ENCODE data around the gene PPDPF.

The PPDPF gene

DNA sequence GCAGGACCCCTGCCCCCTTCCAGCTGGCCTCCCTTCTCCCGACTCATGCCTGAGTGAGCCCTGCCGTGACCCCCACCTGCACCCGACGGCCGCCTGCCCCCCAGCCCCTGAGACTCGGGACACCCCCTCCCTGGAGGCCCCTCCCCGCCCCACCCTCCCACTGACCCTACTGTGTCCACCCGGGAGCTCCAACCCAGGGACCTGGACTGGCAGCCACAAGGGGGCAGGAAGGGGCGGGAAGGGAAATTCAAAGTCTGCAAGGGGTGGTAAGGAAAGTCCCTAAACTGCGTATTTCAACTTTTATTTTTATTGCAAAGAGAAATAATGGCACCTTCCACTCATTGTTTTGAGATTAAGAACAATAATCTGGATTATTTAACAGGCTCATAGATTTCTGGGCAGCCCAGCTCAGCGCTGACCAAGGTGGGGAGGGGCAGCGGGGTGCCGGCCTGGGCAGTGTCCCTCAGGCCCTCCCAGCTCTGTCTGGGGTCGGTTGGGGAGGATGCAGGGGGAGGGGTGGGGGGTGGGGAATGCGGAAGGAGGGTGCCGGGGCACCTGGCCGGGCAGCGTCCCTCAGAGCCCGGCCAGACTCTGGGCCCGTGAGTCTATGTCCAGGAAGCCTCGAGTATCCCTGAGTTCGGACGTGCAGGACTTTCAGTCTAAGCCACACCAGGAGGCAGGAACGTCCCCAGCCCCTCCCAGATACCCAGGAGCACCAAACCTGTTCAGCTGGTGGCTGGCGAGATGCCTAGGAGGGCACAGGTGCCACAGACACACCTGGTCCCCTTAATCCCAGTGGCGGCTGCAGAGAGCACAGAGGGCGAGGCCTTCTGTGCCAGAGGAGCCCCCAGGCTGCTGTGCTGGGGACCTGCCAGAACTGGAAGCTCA lies 17.9 kb downstream of the PPDPF start:
- DNase-seq (ENCODE audit: low spot score) = no peak

DNA sequence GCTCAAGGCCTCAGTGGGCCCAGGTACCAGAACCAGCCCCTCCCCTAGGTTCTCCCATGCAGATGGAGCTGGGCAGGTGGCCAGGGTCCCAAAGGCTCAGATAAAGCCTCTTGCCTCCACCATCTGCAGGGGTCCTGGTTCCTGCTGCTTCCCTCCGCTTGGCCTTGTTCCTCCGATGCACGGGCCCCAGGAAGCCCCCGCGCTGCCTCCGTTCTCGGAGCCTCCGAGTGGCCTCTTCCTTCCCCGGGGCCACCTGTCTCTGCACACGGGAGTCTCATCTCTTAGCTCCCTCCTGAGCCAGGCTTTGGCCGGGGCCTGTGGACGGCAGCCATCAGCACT lies 18.5 kb downstream of the PPDPF start:
- no peak for DNase-seq (ENCODE audit: low spot score)

DNA sequence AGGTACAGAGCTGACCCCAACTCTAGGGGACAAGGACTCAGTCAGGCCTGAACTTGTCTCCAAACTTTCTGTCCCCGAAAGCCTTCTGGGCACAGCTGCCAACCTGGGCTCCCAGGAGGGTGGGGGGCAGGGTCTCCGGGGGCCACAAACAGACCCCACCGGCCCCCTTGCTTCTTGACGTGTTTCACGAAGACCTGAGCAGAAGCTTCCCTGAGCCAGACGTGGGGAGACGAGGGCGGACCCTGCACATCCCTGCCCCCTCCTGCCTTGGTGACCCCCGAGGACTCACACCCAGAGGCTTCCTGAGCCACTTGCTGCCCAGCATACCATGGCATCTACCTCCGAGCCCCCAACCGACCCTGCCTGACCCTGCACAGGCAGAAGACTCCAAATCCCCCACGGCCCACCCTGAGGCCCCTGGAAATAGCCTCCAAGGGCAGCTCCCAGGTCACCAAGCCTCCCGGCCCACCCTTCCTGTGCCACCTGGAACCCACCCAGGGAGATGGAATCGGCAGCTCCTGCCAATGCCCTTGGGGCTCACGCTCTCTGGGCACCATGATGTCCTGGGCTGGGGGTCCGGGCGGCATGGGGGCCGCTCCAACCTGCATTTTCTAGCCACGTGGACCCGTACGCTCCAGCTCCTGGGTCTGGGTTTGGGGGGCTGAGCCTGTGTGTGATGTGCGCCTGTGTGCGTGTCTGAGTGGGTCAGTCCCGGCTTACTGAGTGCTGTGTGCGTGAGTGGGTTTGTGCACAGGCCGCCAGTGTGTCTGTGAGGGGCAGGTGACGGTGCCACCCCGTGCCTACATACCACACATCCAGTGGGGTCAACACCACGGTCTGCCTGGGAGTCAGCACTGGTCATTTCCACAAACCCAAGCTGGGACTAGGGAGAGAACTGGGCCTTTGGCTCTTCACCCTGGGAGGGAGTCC lies 19.1 kb downstream of the PPDPF start:
- no peak for DNase-seq (ENCODE audit: low spot score)

DNA sequence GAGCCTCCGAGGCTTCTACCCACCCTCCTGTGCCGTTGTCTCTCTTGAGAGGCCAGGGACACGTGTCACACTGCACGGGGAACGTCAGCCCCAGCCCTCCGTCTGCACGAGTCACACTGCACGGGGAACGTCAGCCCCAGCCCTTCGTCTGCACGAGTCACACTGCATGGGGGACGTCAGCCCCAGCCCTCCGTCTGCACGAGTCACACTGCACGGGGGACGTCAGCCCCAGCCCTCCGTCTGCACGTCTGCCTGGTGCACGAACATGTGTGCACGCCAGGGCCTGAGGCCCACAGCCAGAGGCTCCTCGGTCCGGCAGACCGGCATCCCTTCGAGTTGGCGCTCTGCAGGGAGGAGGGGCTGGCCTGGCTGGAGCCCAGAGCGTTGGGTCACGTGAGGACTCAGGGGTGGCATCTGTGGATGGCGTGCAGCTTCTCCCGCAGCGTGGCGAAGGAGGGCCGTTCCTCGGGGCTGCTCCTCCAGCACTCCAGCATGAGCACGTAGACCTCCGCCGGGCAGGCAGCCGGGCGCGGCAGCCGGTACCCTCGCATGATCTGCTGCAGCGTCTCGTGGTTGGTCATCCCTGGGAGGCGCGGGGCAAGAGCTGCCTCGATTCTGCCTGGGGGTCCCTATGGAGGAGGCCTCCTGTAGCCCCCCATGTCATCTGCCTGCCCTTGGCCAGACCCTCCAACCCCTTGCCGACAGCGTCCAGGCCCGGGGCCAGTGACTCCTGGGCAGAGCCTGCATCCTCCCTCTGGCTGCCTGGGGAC lies 20.0 kb downstream of the PPDPF start:
- no peak for DNase-seq (ENCODE audit: low spot score)

GRCh38 chr20:63541371-63541770 lies 20.8 kb downstream of the PPDPF start:
- DNase-seq (ENCODE audit: low spot score) = no peak

DNA sequence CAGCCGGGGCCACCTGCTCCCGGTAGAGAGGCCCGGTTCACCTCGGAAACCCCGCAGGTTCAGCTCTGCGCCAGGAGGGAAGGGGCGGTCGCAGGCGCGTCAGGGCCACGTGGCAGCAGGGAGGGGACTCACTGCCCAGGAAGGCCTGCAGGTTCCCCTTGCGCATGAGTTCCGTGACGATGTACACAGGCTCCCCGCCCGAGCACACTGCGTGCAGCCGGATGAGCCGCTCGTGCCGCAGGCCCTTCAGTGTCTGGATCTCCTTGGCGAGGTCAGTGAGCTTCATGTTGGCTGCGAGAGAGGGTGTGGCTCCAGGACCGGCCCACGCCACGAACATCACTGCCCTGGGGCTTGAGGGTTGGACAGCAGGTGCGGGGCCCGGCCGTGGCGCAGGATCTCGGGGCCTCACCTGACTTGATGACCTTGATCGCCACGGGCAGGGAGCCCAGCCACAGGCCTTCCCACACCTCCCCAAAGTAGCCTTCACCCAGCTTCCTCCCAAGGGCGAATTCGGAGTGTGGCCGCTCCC lies 21.5 kb downstream of the PPDPF start:
- DNase-seq (ENCODE audit: low spot score) = no peak

DNA sequence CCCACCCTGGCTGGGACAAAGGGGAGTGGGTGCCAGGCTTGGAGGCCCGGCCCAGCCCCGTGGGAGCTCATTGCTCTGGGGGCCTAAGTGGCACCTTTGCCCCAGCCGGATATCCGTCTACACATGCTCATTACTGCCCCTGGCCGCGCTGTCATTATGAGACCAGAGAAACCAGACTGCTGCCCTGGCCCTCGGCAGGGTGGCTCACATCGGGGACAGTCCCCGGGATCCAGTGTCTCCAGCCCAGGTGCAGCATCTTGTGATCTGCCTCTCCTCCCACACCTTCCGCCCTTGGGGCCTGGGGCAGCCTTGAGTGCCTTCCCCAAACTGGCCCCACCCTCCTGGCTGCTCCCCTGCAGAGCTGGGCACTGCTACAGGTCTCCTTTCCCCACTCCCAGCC lies 22.1 kb downstream of the PPDPF start:
- no peak for DNase-seq (ENCODE audit: low spot score)

DNA sequence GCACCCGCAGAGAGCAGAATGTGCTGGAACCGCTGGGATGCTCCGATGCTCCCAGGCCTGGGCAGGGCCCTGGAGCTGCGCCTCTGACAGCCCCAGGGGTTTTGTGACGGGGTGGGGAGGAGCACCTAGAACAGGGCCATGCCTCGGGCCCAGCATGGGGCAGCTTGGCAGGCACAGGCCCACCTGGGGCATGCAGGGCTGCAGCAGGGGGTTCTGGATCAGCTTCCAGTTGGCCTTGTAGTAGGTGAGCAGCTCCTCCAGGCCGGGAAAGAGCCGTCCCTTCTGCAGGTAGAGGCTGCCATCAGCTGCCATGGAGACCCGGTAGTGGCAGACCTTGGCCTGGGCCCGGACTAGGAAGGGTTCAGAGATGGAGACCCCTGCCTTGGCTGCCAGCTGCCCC lies 22.6 kb downstream of the PPDPF start:
- DNase-seq (ENCODE audit: low spot score) = no peak

DNA sequence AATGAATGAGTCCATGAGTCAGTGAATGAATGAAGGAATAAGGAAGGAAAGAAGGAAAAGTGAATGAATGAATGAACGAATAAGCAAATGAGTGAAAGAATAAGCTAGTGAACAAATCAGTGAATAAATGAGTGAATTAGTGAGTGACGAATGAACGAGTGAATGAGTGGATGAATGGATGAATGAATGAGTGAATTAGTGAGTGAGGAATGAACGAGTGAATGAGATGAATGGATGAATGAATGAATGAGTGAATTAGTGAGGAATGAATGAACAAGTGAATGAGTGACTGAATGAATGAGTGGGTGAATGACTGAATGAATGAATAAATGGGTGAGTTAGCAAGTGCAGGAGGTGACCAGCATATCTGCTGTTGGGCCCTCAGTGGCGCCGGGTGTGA lies 23.2 kb downstream of the PPDPF start:
- no peak for DNase-seq (ENCODE audit: low spot score)

DNA sequence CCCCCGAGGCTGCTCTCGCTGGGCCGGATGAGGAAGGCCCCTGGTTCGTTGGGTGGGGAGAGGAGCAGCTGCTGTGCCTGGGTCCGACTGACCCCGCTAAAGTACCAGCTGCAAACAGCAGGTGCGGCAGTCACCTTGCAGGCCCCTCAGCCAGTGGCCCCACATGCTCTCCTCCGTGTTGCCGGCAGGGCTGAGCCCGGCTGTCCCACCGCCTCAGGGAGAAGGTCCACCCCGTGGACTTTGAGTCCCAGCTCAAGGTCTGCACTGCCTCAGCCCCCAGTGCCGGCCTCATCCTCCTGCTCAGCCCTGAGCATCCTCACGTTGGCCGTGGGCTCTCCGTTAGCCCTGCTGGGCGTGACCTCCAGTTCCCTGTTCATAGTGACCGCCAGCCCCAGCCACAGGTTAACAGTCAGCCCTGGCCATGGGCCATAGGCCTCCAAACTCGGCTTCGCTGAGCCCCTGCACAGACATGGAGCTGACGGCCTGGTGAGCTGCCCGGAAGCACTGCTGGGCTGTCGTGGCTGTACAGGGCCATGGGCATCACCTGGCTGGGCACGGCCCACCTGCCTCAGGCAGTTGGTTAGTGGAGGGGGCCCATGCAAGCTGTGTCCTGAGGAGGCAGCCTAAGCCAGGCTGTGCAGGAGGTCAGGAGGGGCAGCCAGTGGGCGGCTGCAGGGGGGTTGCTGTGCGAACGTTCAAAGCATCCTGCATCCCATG lies 23.8 kb downstream of the PPDPF start:
- no peak for DNase-seq (ENCODE audit: low spot score)

DNA sequence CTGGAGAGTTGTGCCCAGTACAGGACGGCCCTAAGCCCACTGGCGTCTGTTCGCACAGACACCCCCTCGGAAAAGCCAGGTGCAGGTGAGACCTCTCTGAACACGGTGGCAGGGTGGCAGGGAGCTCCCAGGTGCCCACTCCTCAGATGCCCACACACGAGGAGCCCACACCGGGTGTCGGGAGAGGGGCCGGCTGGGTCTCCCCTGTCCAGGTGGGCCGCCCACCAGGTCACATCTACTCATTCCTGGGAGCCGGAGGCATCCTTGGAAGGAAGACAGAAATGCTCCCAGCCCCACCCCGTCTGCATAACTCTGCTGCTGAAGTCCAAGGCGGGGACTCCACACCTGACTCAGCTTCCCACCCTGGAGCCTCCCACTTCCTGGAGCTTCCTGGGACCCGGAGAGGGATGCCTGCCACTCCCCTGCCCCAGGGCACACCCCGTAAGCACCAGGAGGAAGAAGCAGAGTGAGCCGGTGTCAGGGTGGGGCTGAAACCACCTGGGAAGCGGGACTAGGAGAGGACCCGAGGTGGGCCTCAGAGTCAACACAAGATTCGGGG lies 24.5 kb downstream of the PPDPF start:
- DNase-seq (ENCODE audit: low spot score) = no peak

- no peak for DNase-seq (ENCODE audit: low spot score)
Measured at GRCh38 chr20:63545814-63546213, 25.2 kb downstream of the PPDPF start.

DNA sequence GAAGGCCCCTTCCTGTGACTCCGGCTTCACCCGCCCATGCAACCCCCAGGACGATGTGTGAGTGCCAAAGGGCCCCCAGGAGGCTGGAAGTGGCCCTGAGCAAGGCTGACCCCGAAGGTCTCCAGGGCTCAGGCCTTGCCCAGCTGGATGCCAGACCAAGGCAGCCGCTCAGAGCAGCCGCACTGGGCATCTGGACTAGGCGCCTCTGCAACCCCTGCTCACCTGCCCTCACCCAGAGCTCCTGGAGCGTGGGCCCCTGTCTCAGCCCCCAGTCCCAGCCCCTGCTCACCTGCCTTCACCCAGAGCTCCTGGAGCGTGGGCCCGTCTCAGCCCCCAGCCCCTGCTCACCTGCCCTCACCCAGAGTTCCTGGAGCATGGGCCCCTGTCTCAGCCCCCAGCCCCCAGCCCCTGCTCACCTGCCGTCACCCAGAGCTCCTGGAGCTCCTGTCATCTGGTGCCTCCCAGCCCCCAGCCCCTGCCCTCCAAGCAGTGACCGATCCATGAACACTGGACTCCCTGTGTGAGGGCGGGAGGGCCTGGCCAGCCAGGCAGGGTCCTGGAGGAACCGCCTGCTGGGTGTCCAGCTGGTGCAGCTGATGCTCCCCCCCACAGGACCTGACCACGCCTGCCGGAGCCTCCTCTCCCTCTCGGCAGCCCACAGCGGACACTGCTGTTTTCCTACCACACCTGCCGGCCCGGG lies 25.8 kb downstream of the PPDPF start:
- no peak for DNase-seq (ENCODE audit: low spot score)

DNA sequence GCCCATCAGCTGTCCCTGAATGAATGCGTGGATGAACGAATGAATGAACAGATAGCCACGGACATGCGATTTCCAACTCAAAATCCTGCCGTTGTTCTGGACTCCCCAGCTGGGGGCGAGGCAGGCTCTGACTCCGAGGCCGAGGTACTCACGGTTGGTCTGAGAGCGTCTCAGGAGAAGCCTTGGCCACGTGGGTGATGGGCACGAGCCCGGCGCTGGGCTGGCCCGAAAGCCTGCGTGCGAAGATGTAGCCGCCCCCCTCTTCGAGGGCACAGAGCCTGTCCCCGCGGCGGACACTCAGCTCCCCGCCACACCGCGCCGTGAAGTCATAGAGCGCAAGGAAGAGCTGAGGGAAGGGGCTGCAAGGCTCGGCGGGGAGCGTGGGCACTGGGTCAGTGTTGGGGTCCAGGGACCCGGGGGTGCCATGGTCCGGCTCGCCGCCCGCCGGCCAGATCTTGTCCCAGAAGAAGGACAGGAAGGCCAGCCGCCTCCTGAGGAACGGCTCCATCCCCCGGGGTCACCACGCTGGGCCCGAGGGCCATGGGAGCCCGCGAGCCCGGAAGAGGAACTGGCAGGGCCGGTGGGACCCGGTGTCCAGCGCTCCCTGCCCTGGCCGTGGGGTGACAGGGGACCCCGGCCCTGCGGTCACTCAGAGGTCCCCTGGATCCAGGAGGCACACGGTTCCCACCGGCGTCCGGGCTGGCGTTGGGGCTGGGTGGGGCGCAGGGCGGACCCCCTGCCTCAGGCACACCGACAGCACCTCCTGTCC lies 26.6 kb downstream of the PPDPF start:
- no peak for DNase-seq (ENCODE audit: low spot score)

DNA sequence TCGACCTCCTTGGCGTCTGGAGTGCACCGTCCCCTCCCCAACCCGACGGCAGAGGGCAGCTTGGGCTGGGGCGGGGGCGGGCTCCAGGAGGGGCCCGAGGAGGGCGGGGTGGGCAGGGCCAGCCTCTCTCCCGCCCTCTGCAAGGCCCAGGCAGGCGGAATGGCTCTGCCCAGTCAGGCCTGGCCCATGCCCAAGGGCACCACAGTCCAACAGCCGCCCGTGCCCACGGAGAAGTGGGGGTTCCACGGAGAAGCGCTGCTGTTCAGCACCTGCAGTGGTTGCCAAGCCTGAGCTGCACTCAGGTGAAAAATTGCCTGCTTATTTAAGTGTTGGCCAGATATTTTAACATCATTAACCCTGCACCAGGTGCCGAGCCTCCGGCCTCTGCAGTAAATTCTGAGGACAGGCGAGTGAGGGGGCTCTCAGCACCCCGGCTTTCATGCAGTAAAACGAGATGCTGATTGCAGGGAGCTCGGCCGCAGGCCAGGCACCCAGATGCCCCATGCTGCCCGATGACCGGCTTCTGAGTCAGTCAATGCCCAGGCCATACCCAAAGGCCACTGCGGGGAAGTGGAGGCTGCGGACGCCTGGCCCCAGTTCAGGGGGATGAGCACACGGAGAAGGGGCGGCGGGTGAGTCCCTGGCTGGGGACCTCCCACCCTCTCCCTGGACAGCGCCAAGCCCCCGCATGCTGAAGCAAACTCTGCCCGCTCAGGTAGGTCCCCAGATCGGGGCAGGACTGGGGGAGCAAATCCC lies 27.3 kb downstream of the PPDPF start, which contains the start of gene SRMS:
Gene SRMS (minus strand): TSS at position 25 of the 756 bp plus-strand sequence. CDS start 286 bp downstream, outside the sequence.
- DNase-seq (ENCODE audit: low spot score) = no peak

DNA sequence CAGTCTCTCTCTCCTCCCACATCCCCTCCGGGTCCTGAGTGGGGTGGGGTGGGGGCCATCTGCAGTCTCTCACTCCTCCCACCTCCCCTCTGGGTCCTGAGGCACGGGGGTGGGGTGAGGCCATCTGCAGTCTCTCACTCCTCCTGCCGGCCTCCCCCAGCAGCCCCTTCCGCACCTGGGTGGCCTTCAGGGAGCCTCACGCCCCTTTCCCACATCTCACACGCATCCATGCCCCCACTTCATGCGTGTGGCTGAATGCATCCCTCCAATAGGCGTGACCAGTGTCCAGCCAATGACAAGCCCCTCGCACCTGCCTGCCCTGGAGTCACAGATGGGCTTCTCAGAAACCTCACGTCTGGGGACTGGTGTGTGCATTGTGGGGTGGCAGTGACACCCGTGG lies 28.0 kb downstream of the PPDPF start:
- DNase-seq (ENCODE audit: low spot score) = no peak

- DNase-seq (ENCODE audit: low spot score) = no peak
Measured at GRCh38 chr20:63549019-63549418, 28.5 kb downstream of the PPDPF start.

- no peak for DNase-seq (ENCODE audit: low spot score)
Measured at GRCh38 chr20:63549679-63550282, 29.2 kb downstream of the PPDPF start.

All from cerebellar cortex (tissue), 1 donor.